Psoas muscle (tissue), 8 donors: Measurements from ENCODE around the gene BAHCC1. TPM values are rescaled to one million over a fixed set of nuclear protein-coding genes. Genes with fewer than 3 reads are reported as not detected.

Experiments used
- ATAC-seq, 4 donors: fragments of 200-7000 bp; cut with Tn5 transposase; one replicate each; pipeline ENCODE4 v1.9.1; 2020; ENCODE audit warnings: moderate library complexity in 3 of 4, mild to moderate bottlenecking in 2 of 4
- DNase-seq, 2 donors: peaks; one replicate each; pipeline ENCODE4 v3.0.0-alpha.2; 2020
- H3K27ac ChIP-seq: fragments of 200-600 bp; one replicate; pipeline ENCODE4 v1.8.0; 2022
- H3K27me3 ChIP-seq, 3 donors: fragments of 200-600 bp in 1 of 3; one replicate each; pipeline versions ENCODE4 v1.6.1 to v1.8.0; 2013 to 2022; ENCODE audit warnings: low read length in 2 of 3, mild to moderate bottlenecking in 2 of 3, moderate library complexity in 1 of 3; ENCODE audit not compliant: insufficient read depth in 3 of 3
- H3K36me3 ChIP-seq, 2 donors: fragments of 200-600 bp in 1 of 2; one replicate each; pipeline versions ENCODE4 v1.6.1 to v1.8.0; 2013 to 2022; ENCODE audit warnings: low read depth in 1 of 2, mild to moderate bottlenecking in 1 of 2, moderate library complexity in 1 of 2; ENCODE audit not compliant: insufficient read depth in 1 of 2
- H3K4me1 ChIP-seq: fragments of 200-600 bp; one replicate; pipeline ENCODE4 v1.8.0; 2022
- H3K4me3 ChIP-seq: fragments of 200-600 bp; one replicate; pipeline ENCODE4 v1.8.0; 2022; ENCODE audit warnings: mild to moderate bottlenecking
- H3K9me3 ChIP-seq: fragments of 200-600 bp; one replicate; pipeline ENCODE4 v1.8.0; 2022
- CTCF ChIP-seq: fragments of 200-600 bp; IDR thresholded peaks from one replicate; pipeline ENCODE4 v1.8.0; 2022; ENCODE audit warnings: antibody characterized with exemption
- WGBS, 3 donors: extraction: QIAGEN DNeasy Blood & Tissue Kit; methylation state at CpG; one replicate each; pipeline versions ENCODE4 v1.1.6 to v1.1.7; 2013; 5-methylcytosine and 5-hydroxymethylcytosine counted together
- intact Hi-C, 2 donors: fragments of 100-400 bp; cut with DNase I; formaldehyde crosslinking; loops; one replicate each; pipeline versions ENCODE4 v1.11.0 to v1.14.2; 2022
- polyA plus RNA-seq, 3 donors: library from polyadenylated mRNA; stranded (reverse); fragments of 200-250 nt; gene quantifications; one replicate each; pipeline ENCODE4 v1.2.3, GENCODE V29; 2013
- total RNA-seq, 4 donors: library from RNA; stranded (reverse); fragmentation: NEBNext Ultra II Directional in 2 of 4; extraction: Animal tissue kit (Norgen Biotek cat#: 25700) in 2 of 4; gene quantifications; one replicate each; pipeline versions ENCODE4 v1.2.1 to v1.2.4, GENCODE V29; 2021 to 2023
- donor health status: healthy with polysubstance abuse.
- donor health status: DM: no; HTN: no; CAD: no; lungs with moderate emphysema.
- donor health status: Bipolar disorder and iron deficiency.
- donor health status: healthy.
- donor health status: DM: yes; HTN: yes; CAD: no.
- donor health status: DM: no; HTN: no; CAD: no.
- donor health status: DM: no; HTN: no; CAD: no.
- donor health status: DM: yes; HTN: yes; CAD: no.

The BAHCC1 gene
- total and polyA plus RNA-seq, 7 donors = 2.8 to 10.7 (median 6.6) TPM

DNA sequence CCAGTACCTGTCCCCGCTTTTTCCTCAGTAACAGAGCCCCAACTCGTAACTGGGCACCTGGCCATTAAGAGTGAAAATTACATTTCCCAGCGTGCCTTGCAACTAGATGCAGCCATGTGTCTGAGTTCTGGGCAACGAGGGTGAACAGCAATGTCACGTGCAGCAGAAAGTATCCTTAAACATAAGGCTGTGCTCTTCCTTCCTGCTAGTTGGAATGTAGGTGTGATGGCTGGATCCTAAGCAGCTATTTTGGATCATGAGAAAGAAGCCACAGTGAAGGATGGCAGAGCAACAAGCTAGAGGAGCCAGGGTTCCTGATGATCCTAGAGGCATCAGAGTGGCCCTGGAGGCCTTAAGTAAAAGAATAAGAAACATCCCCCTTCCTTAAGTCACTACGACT lies 81.4 kb downstream of the BAHCC1 start:
- no peak overlapping the region for H3K27ac ChIP-seq
- no peak overlapping the region for H3K4me3 ChIP-seq
- no peaks in the 10 kb centered on the region for H3K36me3 ChIP-seq
- peaks cover 9% of the 10 kb centered on the region for H3K4me1 ChIP-seq
- DNase-seq (no peak), ATAC-seq (no peak)
- WGBS, 3 donors = 92 to 95% (median 93%) methylated on average over 6 of the region's 6 CpGs
- H3K27me3 ChIP-seq = no peaks in the 10 kb centered on the region
- no peak for TF ChIP-seq CTCF
- intact Hi-C loops = loop anchor here in 1 of 2 donors (5.0 kb wide), 1 partner anchor 54 kb away; no protein-coding TSS in a partner anchor
- no peaks in the 10 kb centered on the region for H3K9me3 ChIP-seq

DNA sequence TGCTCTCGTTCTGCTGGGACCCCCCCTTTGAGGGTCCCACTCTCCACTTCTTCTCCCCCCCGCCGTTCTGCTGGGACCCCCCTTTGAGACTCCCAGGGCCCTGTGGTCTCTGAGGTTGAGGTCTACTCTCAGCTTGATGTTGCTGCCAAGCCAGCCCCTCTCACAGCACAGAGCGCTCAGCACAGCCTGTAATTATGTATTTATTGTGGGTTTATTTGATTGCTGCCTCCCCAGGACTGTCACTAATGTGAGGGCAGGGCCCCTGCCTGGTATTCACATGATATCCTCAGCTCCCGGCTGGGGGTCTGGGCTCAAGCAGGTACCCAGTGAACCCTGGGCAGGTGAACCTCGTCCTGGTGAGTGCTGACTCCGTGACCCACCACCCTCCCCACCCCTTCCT lies 81.9 kb downstream of the BAHCC1 start:
- H3K4me3 ChIP-seq = no peak overlapping the region
- 79 to 90% (median 82%) methylated on average over 6 to 7 of the region's 7 CpGs for WGBS, 3 donors
- no peak overlapping the region for H3K27ac ChIP-seq
- intact Hi-C loops = loop anchor here in 1 of 2 donors (5.0 kb wide), 1 partner anchor 55 kb away; no protein-coding TSS in a partner anchor
- H3K9me3 ChIP-seq = no peaks in the 10 kb centered on the region
- H3K27me3 ChIP-seq = no peaks in the 10 kb centered on the region
- no peak for TF ChIP-seq CTCF
- ATAC-seq (no peak), DNase-seq (no peak)
- peaks cover 12% of the 10 kb centered on the region for H3K4me1 ChIP-seq
- H3K36me3 ChIP-seq = no peaks in the 10 kb centered on the region

DNA sequence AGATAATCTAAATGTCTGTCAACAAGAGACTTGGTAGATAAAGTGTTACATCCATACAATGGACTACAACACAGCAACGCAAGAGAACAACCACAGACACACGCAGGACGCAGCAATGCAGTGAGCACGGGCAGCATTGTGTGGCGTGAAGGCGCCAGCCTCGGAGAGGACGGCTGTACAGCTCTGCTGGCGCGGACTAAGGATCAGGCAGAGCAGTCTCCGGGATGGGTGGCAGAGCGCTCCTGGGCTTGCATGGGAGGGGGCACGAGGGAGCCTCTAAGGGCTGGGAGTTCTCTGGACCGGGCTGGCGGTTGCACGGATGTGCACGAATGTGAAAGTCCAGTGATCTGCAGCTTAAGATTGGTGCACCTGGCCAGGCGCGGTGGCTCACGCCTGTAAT lies 82.9 kb downstream of the BAHCC1 start:
- peaks cover 18% of the 10 kb centered on the region for H3K4me1 ChIP-seq
- 92 to 94% (median 93%) methylated on average over 20 of the region's 20 CpGs for WGBS, 3 donors
- intact Hi-C loops = loop anchor here in 1 of 2 donors (5.0 kb wide), 1 partner anchor 56 kb away; no protein-coding TSS in a partner anchor
- H3K27me3 ChIP-seq = no peaks in the 10 kb centered on the region
- TF ChIP-seq CTCF = no peak
- H3K9me3 ChIP-seq = no peaks in the 10 kb centered on the region
- ATAC-seq (no peak), DNase-seq (no peak)
- no peaks in the 10 kb centered on the region for H3K36me3 ChIP-seq
- H3K4me3 ChIP-seq = no peak overlapping the region
- H3K27ac ChIP-seq = no peak overlapping the region

DNA sequence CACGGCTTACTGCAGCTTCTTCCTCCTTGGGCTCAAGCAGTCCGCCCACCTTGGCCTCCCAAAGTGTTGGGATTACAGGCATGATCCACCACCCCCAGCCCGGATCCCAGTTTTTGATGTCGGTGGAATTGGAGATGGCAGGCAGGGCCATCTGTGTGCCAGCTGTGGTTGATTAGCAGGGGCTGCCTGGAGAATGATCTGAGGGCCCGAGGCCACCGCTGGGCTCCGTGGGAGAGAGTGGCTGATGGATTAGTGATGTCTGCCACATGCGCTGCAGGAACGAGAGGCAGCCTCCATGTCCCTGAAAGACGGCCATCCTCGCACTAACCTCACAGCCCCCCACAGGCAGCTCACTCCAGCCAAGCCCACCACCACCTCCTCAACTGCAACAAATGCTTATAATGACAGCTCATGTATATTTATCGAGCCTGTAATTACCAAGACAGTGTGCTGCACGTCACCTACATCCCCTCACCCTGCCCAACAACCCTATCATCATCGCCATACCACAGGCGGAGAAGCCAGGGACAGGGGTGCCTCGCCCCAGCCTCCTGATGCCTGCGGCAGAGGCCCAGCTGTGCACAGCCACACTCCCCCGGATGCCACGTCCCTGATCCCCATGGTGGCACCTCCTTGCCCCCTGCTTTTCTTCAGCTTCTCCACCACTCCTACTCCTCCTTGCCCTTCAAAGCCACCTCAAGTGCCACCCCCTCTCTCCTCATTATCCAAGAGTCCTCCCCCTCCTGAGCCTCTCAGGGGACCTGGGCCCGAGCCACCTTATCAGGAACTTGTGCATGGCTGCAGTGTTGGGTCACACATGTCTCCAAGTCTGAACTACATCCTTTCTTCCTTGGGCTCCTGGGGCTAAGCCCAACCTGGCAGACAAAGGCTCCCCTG lies 84.2 kb downstream of the BAHCC1 start:
- H3K27me3 ChIP-seq = no peaks in the 10 kb centered on the region
- no peaks in the 10 kb centered on the region for H3K9me3 ChIP-seq
- ATAC-seq = no peak
- intact Hi-C loops = loop anchor here in 1 of 2 donors (5.0 kb wide), 4 partner anchors 57 to 222 kb away; no protein-coding TSS in a partner anchor
- H3K27ac ChIP-seq = no peak overlapping the region
- no peak overlapping the region for H3K4me3 ChIP-seq
- H3K4me1 ChIP-seq = peaks cover 27% of the 10 kb centered on the region
- no peak for DNase-seq
- no peak for TF ChIP-seq CTCF
- 85 to 95% (median 88%) methylated on average over 20 of the region's 20 CpGs for WGBS, 3 donors
- no peaks in the 10 kb centered on the region for H3K36me3 ChIP-seq
